Activated CD8-positive, alpha-beta memory T cell treated with anti-CD3 and anti-CD28 coated beads for 24 hours (primary cell): ENCODE results near the gene SH3D19.

Experiments
- DNase-seq: peaks from one replicate; pipeline ENCODE4 v3.0.0-alpha.2; 2020

The SH3D19 gene, protein sequence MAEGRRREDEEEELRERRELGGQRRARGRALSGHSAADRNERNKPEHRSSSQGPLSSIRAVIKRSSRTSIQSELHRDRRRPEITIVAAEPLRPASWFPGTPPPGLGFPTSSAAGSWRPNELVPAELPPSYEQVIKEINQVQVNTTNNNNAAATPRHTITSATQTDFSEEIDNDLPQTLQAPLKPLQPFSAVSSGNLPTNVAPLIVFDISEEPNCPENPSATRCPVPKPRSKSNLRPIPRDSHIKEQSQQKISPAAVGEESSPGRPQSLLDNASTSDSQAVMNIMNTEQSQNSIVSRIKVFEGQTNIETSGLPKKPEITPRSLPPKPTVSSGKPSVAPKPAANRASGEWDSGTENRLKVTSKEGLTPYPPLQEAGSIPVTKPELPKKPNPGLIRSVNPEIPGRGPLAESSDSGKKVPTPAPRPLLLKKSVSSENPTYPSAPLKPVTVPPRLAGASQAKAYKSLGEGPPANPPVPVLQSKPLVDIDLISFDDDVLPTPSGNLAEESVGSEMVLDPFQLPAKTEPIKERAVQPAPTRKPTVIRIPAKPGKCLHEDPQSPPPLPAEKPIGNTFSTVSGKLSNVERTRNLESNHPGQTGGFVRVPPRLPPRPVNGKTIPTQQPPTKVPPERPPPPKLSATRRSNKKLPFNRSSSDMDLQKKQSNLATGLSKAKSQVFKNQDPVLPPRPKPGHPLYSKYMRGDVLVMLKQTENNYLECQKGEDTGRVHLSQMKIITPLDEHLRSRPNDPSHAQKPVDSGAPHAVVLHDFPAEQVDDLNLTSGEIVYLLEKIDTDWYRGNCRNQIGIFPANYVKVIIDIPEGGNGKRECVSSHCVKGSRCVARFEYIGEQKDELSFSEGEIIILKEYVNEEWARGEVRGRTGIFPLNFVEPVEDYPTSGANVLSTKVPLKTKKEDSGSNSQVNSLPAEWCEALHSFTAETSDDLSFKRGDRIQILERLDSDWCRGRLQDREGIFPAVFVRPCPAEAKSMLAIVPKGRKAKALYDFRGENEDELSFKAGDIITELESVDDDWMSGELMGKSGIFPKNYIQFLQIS

DNA sequence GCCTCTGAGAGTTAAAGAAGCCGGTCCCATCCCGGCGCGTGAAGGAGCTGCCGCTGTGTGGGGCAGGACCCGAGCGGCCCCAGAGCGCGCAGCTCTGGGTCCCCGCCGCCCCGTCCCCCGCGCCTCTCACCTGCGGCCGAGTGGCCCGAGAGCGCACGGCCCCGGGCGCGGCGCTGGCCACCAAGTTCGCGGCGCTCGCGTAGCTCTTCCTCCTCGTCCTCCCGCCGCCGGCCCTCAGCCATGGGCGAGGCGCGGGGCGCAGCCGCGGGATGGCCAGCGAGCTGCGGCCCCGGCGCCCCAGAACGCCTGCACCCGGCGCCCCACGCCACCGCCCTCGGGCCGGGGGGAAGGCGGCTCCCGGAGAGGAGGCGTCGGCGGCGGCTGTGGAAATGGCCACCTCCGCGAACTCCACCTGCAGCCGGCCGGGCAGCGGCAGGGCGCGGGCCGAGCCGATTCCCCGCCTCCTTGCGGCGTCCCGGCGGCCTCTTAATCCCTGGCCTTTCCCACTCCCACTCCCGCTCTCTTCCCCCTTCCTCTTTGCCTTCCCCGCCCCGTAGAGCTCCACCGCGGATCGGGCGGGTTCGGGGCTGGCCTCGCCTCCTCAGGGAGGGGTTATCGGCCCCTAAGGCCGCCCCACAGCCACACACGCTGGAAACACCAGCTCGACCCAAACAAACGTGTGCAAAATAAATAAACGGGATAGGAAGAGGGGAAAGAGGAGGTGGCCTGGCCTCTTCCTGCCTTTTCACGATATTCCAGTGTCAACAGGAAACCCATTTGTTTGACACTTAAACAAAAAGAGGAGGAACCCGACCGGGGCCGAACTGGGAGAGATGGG is at the start of gene SH3D19:
TSS of gene SH3D19 (minus strand) at position 495 of the 838 bp plus-strand sequence. CDS start at position 242, 253 bp downstream.
- DNase-seq = no peak

DNA sequence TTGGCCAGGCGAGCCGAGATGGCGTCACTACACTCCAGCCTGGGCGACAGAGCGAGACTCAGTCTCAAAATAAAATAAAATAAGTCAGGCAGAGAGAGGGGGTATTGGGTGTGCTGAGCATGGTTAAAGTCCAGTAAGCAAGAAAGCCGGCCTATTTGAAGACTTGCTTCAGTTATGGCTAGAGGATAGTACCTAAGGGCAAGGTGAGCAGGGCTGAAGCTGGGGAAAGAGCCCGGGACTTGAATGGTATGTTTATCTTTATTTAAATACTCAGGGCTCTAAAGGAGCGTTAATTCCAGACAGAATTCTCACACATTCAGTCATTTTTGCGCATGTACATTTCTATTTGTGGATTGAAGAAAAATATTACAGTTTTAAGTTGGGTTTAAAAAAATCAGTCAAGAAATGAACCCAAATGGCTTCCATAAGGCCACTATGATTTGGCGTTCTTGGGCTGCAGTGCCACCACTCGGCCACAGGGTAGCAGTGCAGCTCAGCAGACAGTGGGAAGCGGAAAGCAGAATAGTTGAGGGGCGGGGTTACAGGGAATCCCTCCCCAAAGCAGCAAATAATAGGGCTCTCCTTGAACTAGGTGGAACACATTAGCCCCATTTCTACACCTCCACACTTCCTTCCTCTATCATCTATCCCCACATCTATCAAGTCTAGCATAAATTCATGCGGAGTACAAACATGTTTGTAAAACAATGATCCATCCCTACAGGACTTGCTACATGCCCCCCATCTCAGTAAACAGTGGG is 37.2 kb upstream of the SH3D19 start:
- DNase-seq = peak; percentile 84

DNA sequence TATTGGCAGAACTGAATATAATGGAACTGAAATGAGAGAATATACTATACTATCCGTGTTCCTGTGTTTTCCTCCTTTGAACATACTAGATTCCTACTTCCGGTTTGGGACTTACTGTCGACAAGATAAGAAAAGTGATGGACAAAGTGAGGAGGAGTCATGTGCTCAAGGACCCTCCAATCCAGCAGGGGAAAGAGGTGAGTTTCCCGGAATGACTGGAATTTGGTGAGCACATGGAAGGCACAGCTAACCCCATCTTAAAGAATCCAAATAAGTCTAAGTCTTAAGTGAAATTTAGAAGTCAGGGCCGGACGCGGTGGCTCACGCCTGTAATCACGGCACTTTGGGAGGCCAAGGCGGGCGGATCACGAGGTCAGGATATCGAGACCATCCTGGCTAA is 36.6 kb upstream of the SH3D19 start:
- DNase-seq = no peak

DNA sequence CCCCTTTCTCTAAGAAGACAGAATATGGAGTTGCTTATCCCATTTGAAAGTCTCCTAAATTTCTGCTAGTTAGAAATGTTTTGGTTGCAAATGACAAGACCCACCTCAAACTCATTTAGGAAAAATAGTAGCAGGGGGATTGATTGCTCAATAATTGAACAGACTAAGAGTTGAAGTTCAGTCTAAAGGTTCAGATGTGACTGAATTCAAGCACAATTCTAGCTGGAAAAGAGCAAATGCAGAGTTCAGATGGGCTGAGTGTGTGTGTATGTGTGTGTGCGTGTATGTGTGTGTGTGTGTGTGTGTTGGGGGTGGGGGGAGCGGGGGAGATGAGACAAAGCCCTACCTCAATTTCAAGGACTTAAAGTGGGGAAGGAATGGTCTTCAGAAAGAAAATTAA is 35.7 kb upstream of the SH3D19 start:
- DNase-seq = no peak

DNA sequence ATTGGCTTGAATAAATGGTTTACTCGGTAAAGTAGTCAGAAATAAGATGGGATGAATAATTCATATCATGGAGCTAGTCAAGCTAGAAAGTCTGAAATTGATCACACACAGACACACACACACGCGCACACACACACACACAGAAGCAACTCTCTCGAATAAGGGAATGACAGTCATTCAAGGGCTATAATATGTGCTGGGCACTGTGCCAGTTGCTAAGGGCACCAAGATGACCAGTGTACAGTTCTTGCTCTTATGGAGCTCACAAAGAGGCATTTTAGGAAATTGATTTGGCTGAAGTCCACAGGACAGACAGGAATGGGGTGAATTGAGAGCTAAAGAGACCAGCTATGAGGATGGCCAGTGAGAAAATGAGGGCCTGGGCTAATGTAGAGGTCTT is 34.2 kb upstream of the SH3D19 start:
- DNase-seq = no peak

DNA sequence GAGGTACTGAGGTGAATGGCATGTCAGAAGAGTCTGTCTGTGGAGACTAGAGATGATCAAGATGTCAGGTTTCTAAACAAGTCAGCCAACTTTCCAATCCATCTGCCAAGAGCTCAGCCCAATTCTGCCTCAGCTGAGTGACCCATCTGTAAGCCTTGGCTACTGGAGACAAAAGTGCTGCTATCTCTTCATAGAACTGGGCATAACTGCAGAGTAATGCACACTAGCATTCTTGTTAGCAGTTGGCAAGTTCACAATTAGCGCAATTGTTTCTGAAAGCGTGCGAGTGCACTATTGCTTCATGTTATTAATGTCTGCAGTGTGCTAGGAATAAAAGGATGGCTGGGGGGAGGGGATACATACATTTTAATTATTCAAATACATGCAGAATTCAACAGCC is 32.9 kb upstream of the SH3D19 start:
- DNase-seq = no peak

DNA sequence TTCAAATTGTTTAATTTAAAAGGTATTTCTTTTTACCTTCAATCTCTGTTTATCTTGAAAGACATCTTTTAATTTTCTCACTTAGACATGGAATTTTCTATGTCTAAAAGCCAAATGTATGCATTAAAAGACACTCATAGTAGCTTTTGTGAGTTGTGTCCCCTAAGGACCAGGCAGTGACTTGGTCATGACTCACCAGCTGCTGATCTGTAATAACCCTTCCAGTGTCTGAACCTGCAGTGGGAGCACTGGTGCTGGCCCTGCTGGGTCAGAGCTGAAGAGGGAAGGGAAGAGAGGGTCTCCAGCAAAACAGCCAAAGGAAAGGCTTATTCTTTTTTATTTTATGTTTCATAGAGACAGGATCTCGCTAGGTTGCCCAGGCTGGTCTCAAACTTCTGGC is 31.1 kb upstream of the SH3D19 start:
- no peak for DNase-seq

DNA sequence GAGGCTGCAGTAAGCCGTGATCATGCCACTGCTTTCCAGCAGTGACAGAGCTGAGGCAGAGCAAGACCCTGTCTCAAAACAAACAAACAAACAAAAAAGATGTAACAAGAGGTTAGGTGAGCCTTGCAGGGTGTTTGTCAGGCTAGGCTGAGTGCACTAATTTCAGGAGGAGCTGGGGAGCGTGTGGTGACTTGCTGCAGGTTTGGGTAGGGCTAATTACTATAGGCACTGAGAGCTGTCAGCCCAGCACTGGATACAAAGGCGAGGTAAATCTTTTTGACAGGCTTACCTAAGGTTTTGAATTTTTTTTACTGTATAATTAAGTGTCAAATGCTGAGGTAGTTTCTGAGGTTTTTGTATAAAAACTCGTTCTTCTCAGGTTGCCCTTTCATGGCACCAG is 29.8 kb upstream of the SH3D19 start:
- DNase-seq = no peak

DNA sequence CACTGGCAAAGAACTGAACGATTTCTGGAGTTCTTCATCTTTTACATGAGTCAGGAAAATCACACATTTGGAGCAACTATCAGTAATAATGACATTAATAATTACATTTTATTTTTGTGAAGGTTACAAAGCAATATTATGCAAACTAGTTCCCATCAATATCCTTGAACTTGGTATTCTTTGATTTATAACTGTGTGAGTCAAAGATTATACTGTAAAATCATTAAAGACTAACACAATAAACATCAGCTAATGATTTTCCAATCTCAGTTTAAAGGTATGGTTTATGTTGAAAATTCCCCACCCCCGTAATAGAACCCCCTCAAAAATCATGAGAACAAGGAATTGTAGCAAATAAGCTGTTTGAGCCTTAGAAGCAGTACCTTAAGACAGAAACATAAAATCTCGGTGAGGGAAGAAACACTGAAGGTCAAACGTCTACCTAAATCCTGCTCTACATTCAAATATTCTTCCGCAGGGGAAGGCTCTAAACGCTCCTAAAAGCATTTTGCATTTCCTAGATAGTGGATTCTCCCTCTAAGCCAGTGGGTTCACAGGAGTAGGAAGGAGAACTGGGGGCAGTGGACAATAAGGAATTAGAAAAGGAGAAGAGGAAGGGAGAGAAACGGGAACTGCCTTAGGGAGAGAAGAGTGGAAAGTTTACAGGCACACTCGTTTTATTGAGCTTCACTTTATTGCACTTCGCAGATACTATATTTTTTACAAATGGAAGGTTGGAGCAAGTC is 22.3 kb upstream of the SH3D19 start:
- no peak for DNase-seq

DNA sequence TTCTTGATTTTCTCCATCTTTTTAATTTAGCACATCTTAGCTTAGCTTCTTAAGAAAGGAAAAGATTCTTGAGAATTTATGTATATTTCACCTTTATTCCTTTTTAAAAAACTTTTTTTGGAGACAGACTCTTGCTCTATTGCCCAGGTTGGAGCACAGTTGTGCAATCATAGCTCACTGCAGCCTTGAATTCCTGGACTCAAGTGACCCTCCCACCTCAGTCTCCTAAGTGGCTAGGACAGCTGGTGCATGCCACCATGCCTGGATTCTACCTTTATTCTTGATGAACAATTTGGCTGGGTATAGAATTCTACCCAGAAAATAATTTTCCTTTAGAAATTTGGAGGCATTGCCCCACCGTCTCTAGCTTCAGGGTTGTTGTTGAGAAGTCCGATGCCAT is 19.5 kb upstream of the SH3D19 start:
- DNase-seq = no peak

DNA sequence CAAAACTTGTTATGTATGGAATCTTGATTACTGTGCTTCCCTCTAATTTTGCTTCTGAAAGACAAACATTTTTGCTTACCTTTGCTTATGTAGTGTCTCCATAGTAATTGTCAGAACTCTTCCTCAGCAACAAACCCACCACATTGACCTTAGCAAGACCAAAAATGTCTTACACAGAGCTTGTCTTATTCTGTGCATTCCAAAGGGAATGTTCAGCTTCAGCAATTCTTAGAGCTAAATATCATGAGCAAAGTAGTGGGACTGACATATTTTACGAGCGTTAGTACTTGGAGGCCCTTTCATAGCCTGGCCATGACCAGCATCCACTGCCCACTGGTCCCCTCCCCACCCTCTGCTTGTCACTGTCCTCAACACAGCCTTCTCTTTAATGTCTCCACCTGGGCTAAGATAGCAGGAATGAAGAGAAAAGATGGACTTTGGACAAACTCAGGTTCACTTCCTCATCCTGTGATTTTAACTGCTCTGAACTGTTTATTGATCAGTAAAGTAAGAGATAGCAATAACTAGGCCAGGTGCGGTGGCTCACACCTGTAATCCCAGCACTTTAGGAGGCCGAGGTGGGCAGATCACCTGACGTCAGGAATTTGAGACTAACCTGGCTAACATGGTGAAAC is 15.5 kb upstream of the SH3D19 start:
- DNase-seq = no peak

DNA sequence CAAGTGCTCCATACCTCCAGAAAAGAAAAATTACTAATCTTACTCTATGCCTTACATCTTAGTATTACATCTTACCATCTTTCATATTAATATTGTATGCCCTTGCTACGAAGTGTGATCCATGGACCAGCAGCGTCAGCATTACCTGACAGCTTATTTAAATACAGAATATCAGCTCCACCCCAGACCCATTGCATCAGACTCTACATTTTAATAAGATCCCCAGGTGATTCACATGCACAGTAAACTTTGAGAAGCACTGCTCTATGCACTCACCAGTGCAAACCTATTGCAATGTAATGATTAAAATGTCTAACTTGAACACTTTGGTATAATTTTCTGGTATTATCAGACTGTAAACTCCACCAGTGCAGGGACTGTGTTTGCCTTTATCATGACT is 14.1 kb upstream of the SH3D19 start:
- no peak for DNase-seq

DNA sequence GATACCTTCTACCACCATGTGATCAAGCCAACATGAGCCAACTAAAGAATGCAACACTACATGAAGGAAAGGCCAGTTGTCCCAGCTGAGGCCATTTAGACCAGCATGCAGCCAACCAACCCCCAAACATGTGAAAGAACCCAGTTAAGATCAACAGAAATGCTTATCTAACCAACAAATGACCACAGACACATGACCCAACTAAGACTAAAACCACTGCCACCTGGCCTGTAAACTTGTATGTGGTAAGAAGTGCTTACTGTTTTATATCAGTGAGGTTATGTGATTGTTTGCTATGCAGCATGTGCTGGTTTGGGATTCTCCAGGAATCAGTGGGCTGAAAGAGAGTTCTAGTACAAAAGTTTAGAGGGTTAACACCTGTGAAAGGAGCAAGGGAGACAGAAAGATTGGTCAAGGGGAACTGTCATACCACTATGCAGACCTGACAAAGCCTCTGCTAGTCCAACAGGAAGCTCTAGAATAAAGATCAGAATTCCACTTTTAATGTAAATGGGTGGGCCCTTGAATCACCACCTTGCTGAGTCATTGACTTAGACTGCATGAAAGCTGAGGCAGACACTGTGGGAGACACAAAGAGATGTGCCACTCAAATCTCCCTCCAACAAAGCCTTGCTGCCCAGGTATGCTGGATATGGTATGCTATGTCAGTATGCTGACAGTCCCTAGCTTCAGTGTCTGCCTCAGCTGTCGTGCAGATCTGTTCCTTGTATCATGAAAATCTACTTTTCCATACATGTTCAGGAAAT is 6.1 kb upstream of the SH3D19 start:
- no peak for DNase-seq

DNA sequence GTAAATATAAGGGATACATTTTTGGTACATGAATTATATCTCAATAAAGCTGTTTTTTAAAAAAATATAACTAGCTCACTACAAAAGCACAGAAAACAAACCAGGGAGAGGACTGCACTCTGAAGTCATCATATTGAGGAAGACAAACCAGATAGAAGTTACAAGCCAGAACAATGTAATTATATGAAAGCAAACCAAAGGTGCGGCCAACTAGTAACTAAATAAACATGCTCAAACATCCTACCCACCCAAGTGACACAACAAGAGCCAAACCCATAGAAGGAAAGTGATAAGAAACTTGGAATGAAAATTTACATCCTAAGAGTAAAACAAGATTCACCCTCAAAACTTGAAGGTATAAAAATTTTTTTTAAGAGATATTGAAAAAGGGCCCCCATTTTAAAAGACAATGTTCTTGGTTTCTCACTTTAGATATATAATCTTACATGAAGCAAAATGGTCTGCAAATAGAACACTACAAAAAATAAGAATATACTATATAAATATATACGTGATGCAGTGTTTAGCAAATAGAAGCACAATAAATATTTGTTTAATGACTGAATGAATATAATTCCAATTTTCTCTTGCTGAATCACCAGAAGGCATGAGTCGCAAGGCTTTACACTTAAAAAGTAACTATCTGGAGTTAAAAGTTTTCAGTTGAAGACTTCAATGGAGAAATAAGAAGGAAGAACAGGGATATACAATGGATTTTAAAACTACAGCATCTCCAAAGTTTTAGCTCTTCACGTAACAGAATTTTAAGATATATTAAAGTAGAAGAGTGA is 4.0 kb upstream of the SH3D19 start:
- no peak for DNase-seq

DNA sequence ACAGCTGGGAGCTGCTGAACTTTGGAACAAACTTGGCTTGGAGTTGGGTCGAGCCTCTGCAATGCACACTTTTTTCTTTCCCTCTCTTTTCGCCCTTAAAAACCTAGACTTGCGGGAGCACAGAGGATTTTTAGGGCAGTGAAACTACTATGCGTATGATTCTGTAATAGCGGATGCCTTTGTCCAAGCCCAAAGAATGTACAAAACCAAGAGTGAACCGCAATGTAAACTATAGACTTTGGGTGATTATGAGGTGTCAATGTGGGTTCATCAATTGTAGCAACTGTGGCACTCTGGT is 493 bp upstream of the SH3D19 start:
- DNase-seq = no peak

DNA sequence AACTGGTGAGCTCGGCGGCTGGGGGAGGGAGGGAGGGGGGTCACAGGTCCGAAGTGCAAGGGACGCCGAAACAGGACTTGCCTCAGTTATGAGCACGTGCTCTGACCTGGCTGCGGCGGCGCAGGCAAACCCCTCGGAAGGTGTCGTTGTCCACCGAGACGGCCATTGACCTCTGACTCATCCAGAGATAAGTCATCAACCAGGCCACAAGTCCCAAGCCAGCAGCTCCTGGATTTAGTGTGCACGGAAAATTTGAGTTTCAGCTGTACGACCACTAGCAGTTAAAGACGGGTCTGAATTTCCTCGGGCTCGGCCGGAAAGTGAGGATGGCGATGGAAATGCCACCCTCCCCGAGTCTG is 674 bp downstream of the SH3D19 start:
- no peak for DNase-seq

DNA sequence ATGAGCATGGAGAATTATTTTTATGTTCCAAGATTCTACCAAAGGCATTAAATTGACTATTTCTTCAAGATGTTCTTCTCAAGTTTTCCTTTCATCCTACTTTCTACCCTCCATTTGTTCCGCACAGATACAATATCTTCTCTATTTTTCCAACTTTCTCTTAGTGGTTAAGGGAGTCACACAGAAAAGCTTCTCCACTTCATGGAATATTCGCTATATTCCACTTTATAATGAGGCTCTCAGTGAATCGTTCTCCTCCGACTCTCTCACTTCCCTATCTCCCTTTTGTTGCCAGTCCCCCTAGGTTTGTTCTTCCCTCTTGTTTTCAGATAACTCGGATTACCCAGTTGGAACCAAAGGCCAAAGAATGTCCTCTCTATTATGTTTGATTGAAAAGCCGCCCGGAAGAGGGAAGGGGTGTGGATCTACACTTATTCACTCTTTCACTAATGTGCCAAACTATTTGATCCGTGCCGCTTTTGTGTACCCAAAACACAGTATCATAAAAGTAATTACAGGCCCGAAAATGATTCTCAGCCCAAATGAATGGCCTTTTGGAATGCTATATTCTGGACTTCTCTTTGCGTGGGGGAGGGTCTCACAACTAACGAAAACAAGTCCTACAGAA is 1.2 kb downstream of the SH3D19 start:
- DNase-seq = no peak

DNA sequence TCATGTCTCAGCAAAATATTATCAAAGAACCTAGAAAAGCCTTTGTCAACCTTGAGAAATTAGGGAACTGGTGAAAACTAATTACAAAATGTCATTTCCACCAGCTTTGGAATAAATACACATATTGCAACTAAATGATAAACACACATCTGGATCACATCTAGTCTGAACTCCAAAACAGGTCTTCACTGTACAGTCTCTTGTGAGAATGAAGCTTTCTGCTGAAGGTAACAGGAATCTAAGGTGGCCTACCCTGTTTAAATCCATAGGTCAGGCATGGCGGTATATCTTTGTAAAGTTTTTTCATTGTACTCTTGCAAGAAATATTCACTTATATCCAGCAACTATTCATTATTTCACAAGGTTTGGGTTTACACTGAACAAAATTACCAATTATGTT is 1.7 kb downstream of the SH3D19 start:
- no peak for DNase-seq

DNA sequence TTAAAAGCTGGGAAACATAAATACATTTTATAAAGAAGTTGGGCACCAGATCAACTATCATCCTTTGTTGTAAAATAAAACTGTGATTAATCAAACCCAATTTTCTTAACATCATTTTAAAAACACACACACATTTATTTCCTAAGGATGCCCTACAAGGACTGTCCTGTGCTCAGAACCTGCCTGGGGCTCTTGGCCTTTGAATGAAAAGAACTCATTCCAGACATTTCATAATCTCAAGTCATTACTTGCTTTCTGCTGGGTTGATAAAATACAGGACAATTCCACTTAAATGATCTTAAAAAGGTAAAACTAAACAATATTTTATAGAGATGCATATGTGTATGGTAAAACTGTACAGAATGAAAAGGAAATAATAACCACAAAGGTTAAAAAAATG is 2.8 kb downstream of the SH3D19 start:
- DNase-seq = no peak
